HepG2 (cell line): Measurements from ENCODE around the gene WDR48. TPM values are rescaled to one million over a fixed set of nuclear protein-coding genes. Genes with fewer than 3 reads are reported as not detected.

Source experiments
- ATAC-seq: fragments of 200-7000 bp; cut with Tn5 transposase; 3 replicates; pipeline ENCODE4 v1.9.1; 2020; ENCODE audit warnings: mild to moderate bottlenecking, moderate library complexity
- BruUV-seq: library from RNA; stranded (reverse); fragments of 400-500 nt; replicated peaks from 2 replicates; lab custom pipeline; 2021; lab: Mats Ljungman, UMichigan
- CTCF ChIA-PET: fragments of 300-600 bp; formaldehyde crosslinking; extraction: SDS; loops from one replicate; lab custom pipeline; 2021; ENCODE audit warnings: low total read pairs, inconsistent platforms, low intra/inter-chr PET ratio; lab: Yijun Ruan, JAX
- POLR2A ChIA-PET: fragments of 350-600 bp; sonication (Branson Sonifier 250); formaldehyde crosslinking; loops from one replicate; lab custom pipeline; 2020; ENCODE audit warnings: antibody characterized with exemption, inconsistent platforms; lab: Yijun Ruan, JAX
- DNase-seq: peaks from one replicate; pipeline ENCODE4 v3.0.0-alpha.2; 2015; ENCODE audit warnings: low spot score
- FAIRE-seq: peaks from 3 replicates; lab custom pipeline; 2011; peaks lifted over from hg19 to GRCh38; lab: Jason Lieb, UNC
- H2AFZ ChIP-seq: one replicate; pipeline ENCODE4 v1.6.1; 2011; ENCODE audit warnings: low read length, inconsistent platforms
- H3K27ac ChIP-seq: fragments of 300-600 bp; 3 replicates; pipeline ENCODE4 v1.8.0; 2011; ENCODE audit warnings: mixed run types, mild to moderate bottlenecking, mixed read lengths, low read length, inconsistent platforms; ENCODE audit not compliant: insufficient read depth; ENCODE audit errors: extremely low read length
- H3K27me3 ChIP-seq, 2 experiments: fragments of 200-600 bp in 1 of 2; 2 replicates in 1 of 2; 3 replicates in 1 of 2; pipeline versions ENCODE4 v1.6.0 to v1.8.0; 2011; ENCODE audit warnings: low read length in 2 of 2, mild to moderate bottlenecking in 2 of 2, moderate library complexity in 2 of 2, inconsistent platforms in 1 of 2; ENCODE audit not compliant: insufficient read depth in 2 of 2, control insufficient read depth in 1 of 2
- H3K36me3 ChIP-seq, 2 experiments: fragments of 200-600 bp in 1 of 2; replicated peaks in 1 of 2; 2 replicates in 1 of 2; 3 replicates in 1 of 2; pipeline versions ENCODE4 v1.5.1 to v1.8.0; 2011; ENCODE audit warnings: low read length in 2 of 2, inconsistent platforms in 1 of 2; ENCODE audit not compliant: insufficient read depth in 2 of 2, control insufficient read depth in 1 of 2
- H3K4me1 ChIP-seq: 2 replicates; pipeline ENCODE4 v1.5.1; 2012; ENCODE audit warnings: low read length, inconsistent platforms; ENCODE audit not compliant: insufficient read depth
- H3K4me2 ChIP-seq: 2 replicates; pipeline ENCODE4 v1.6.0; 2011; ENCODE audit warnings: low read depth, low read length, inconsistent platforms
- H3K4me3 ChIP-seq, 3 experiments: fragments of 200-600 bp in 1 of 3; sonication (generic), shearing (Covaris generic) in 1 of 3; replicated peaks in 1 of 3; 2 replicates each; pipeline ENCODE4 v1.5.1; 2011 to 2016; ENCODE audit warnings: low read length in 3 of 3, inconsistent platforms in 2 of 3, low read depth in 2 of 3, mild to moderate bottlenecking in 2 of 3, control low read depth in 1 of 3, mixed read lengths in 1 of 3; ENCODE audit not compliant: insufficient read depth in 1 of 3
- H3K79me2 ChIP-seq: one replicate; pipeline ENCODE4 v1.6.1; 2011; ENCODE audit warnings: low read length, inconsistent platforms; ENCODE audit not compliant: insufficient read depth
- H3K9ac ChIP-seq: 2 replicates; pipeline ENCODE4 v1.6.0; 2011; ENCODE audit warnings: mild to moderate bottlenecking, low read depth, low read length, inconsistent platforms; ENCODE audit not compliant: insufficient read depth
- H3K9me3 ChIP-seq: 2 replicates; pipeline ENCODE4 v1.5.1; 2012; ENCODE audit warnings: mild to moderate bottlenecking, low read length
- H4K20me1 ChIP-seq: 2 replicates; pipeline ENCODE4 v1.6.0; 2011; ENCODE audit warnings: inconsistent platforms, mild to moderate bottlenecking, low read length, moderate library complexity; ENCODE audit not compliant: insufficient read depth
- ELK4 ChIP-seq: sonication (generic); formaldehyde crosslinking; IDR thresholded peaks from 2 replicates; pipeline ENCODE4 v1.9.0; 2021; ENCODE audit warnings: missing genetic modification reagents, borderline replicate concordance
- HOXA5 ChIP-seq: sonication (generic); formaldehyde crosslinking; IDR thresholded peaks from 2 replicates; pipeline ENCODE4 v1.4.0; 2020; ENCODE audit warnings: missing genetic modification reagents
- MTERF4 ChIP-seq: sonication (generic); formaldehyde crosslinking; IDR thresholded peaks from 2 replicates; pipeline ENCODE4 v1.8.0; 2023; ENCODE audit warnings: mild to moderate bottlenecking, missing genetic modification reagents
- NR2F2 ChIP-seq: IDR thresholded peaks from 2 replicates; pipeline ENCODE4 v1.6.1; 2012; ENCODE audit warnings: low read depth, inconsistent platforms, borderline replicate concordance
- RARA ChIP-seq: IDR thresholded peaks from 2 replicates; pipeline ENCODE4 v1.6.1; 2016; ENCODE audit warnings: missing genetic modification reagents, missing compliant biosample characterization
- RXRB ChIP-seq: IDR thresholded peaks from 2 replicates; pipeline ENCODE4 v1.6.1; 2016; ENCODE audit warnings: borderline replicate concordance, missing genetic modification reagents, missing compliant biosample characterization
- TARDBP ChIP-seq: sonication (generic); formaldehyde crosslinking; IDR thresholded peaks from 2 replicates; pipeline ENCODE4 v1.8.0; 2022; ENCODE audit warnings: mild to moderate bottlenecking, missing genetic modification reagents
- ZFP1 ChIP-seq: IDR thresholded peaks from 2 replicates; pipeline ENCODE4 v1.6.1; 2016
- ZNF24 ChIP-seq: fragments of 450-650 bp; IDR thresholded peaks from 2 replicates; pipeline ENCODE4 v1.6.1; 2017; ENCODE audit warnings: antibody characterized with exemption, mild to moderate bottlenecking
- ZNF263 ChIP-seq: sonication (generic); formaldehyde crosslinking; IDR thresholded peaks from 2 replicates; pipeline ENCODE4 v1.4.0; 2020; ENCODE audit warnings: missing genetic modification reagents
- ZNF431 ChIP-seq: sonication (generic); formaldehyde crosslinking; IDR thresholded peaks from 2 replicates; pipeline ENCODE4 v1.9.0; 2022; ENCODE audit warnings: missing genetic modification reagents, low read depth, mild to moderate bottlenecking, borderline replicate concordance
- ZNF660 ChIP-seq: sonication (generic); formaldehyde crosslinking; IDR thresholded peaks from 2 replicates; pipeline ENCODE4 v1.5.1; 2020; ENCODE audit warnings: mild to moderate bottlenecking, low read depth, missing genetic modification reagents, borderline replicate concordance
- ZNF841 ChIP-seq: sonication (generic); formaldehyde crosslinking; IDR thresholded peaks from 2 replicates; pipeline ENCODE4 v1.8.1; 2023; ENCODE audit warnings: missing genetic modification reagents, borderline replicate concordance
- ZNF891 ChIP-seq: sonication (generic); formaldehyde crosslinking; IDR thresholded peaks from 2 replicates; pipeline ENCODE4 v1.5.0; 2020; ENCODE audit warnings: mild to moderate bottlenecking, missing genetic modification reagents
- WGBS: methylation state at CpG from one replicate; pipeline ENCODE4 v1.1.6; 2017; ENCODE audit warnings: low lambda C conversion rate; 5-methylcytosine and 5-hydroxymethylcytosine counted together
- in situ Hi-C: cut with HindIII; loops from 2 replicates; pipeline ENCODE4 v1.10.0; 2017; ENCODE audit warnings: low pct_unique_long_range_greater_than_20kb; ENCODE audit not compliant: extremely low pct_ligation_motif_present
- intact Hi-C: fragments of 100-400 bp; cut with micrococcal nuclease; formaldehyde crosslinking; loops from one replicate; pipeline ENCODE4 v1.10.0; 2022; ENCODE audit not compliant: unreplicated experiment
- polyA plus RNA-seq, 8 experiments: library from polyadenylated mRNA; depleted of rRNA in 3 of 8; stranded (reverse) in 7 of 8; unstranded in 1 of 8; fragments of >200 nt; fragmentation: Illumina TruSeq in 4 of 8; extraction: Trizol in 4 of 8; gene quantifications; 2 replicates each; pipeline versions ENCODE4 v1.2.1 to v1.2.3, GENCODE V29; 2011 to 2016; ENCODE audit warnings: low read depth in 4 of 8, missing spikeins in 1 of 8, mixed read lengths in 1 of 8; ENCODE audit not compliant: insufficient read depth in 1 of 8
- total RNA-seq, 5 experiments: library from RNA; depleted of rRNA; stranded (reverse); fragments of >200 nt; fragmentation: Illumina TruSeq; extraction: Trizol; gene quantifications; 2 replicates each; pipeline ENCODE4 v1.2.3, GENCODE V29; 2016; ENCODE audit warnings: low read depth in 1 of 5

The WDR48 gene
- total and polyA plus RNA-seq, 2 of the 13 experiments (the other 11 are each of a cell fraction or from before 2014, with no cell fraction given) = 29.2 to 31.2 TPM

GRCh38 chr3:39137991-39138803, 86.4 kb downstream of the WDR48 start:
- peaks cover 3% of the 10 kb centered on the region; the same call in 1 of the 2 replicates for H4K20me1 ChIP-seq
- FAIRE-seq = no peak
- H3K79me2 ChIP-seq = no peaks in the 10 kb centered on the region
- no TSS peak for BruUV-seq
- intact Hi-C loops = no loop called here
- no peak overlapping the region for H3K4me3 ChIP-seq
- H3K27me3 ChIP-seq = 0 out of 5 replicates have a peak, but pooled peaks cover 0 to 1% of the 10 kb centered on the region in 2 experiments
- H3K9me3 ChIP-seq = no peaks in the 10 kb centered on the region
- TF ChIP-seq ELK4 (CRISPR knock-in tag) = no peak
- no peak for TF ChIP-seq ZNF841 (CRISPR knock-in tag)
- no peak for TF ChIP-seq ZNF431 (CRISPR knock-in tag)
- TF ChIP-seq ZFP1 (CRISPR knock-in tag) = no peak
- no peak for TF ChIP-seq RARA (CRISPR knock-in tag)
- TF ChIP-seq ZNF24 = no peak
- TF ChIP-seq RXRB = no peak
- TF ChIP-seq HOXA5 (CRISPR knock-in tag) = no peak
- no peak for TF ChIP-seq ZNF263 (CRISPR knock-in tag)
- no peak for TF ChIP-seq ZNF660 (CRISPR knock-in tag)
- no peak for TF ChIP-seq ZNF891 (CRISPR knock-in tag)
- TF ChIP-seq NR2F2 = no peak
- TF ChIP-seq MTERF4 (CRISPR knock-in tag) = no peak
- TF ChIP-seq TARDBP (CRISPR knock-in tag) = no peak
- no peak overlapping the region for H3K27ac ChIP-seq
- 80% methylated on average over 7 of the region's 10 CpGs for WGBS
- DNase-seq = no peak
- no peak overlapping the region for H2AFZ ChIP-seq
- no peak overlapping the region for H3K4me2 ChIP-seq
- H3K4me1 ChIP-seq = no peaks in the 10 kb centered on the region
- H3K9ac ChIP-seq = no peak overlapping the region
- H3K36me3 ChIP-seq = peaks cover 8 to 16% of the 10 kb centered on the region in 2 experiments; a peak in 4 of 5 replicates
- ChIA-PET POLR2A (no interaction called here), CTCF (no interaction called here)
- ATAC-seq = peak; percentile 3; the same call in 2 of the 3 replicates
- in situ Hi-C loops = no loop called here
